ENCODE data around the gene COASY.
"Not testable (repeated sequence)": the region's sequence is repeated elsewhere in the genome, so short reads cannot be mapped to it uniquely, and the experiment has no call there.

DNA sequence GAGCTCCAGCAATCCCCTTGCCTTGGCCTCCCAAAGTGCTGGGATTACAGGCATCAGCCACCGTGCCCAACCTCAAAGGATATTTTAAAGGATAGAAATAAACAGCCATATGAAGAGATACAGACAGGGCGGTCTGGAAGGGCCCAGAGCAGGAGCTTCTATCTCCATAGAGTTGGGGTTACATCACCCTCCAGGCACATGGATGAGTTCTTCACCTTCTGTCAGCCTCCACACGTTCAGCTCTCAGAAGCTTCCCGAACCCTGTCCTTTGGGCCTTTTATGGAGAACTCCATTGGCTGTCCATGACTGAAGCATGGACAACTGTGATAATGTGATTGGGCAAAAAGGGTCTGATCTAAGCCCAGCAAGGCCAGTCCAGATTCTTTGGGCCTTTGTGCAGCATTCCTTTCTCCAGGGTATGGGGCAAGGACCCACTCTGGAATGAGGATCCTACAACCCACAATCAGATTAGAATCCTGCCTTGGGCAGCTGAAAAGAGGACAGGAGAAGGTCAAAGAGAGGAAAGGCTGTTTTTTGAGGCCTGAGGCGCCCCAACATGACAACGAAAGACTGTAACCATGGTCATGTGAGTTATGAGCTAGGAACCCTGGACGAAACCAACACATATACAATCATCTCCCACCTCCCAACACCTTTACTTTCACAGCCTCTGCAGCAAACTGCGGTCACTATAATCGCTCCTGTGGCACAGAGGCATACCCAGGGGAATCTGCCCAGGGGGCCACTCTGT is 16.0 kb upstream of the COASY start:
- TF ChIP-seq, protein P1, sequence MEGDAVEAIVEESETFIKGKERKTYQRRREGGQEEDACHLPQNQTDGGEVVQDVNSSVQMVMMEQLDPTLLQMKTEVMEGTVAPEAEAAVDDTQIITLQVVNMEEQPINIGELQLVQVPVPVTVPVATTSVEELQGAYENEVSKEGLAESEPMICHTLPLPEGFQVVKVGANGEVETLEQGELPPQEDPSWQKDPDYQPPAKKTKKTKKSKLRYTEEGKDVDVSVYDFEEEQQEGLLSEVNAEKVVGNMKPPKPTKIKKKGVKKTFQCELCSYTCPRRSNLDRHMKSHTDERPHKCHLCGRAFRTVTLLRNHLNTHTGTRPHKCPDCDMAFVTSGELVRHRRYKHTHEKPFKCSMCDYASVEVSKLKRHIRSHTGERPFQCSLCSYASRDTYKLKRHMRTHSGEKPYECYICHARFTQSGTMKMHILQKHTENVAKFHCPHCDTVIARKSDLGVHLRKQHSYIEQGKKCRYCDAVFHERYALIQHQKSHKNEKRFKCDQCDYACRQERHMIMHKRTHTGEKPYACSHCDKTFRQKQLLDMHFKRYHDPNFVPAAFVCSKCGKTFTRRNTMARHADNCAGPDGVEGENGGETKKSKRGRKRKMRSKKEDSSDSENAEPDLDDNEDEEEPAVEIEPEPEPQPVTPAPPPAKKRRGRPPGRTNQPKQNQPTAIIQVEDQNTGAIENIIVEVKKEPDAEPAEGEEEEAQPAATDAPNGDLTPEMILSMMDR (conservative IDR thresholded peaks at IDR 0.05; ENCODE audit: low read depth, low read length), result not testable (repeated sequence)
- not testable (repeated sequence) for TF ChIP-seq EZH2 (IDR thresholded peaks at IDR 0.05; ENCODE audit: borderline replicate concordance, low read depth, low read length, poor library complexity, severe bottlenecking)
